A549 (cell line): ENCODE measurements around the gene ZNF407. TPM values are rescaled to one million over a fixed set of nuclear protein-coding genes. Genes with fewer than 3 reads are reported as not detected.

ENCODE experiments used
- ATAC-seq, 2 experiments: fragments of 200-7000 bp in 1 of 2; fragments of >200 bp in 1 of 2; cut with Nextera tagmentation in 1 of 2; cut with Tn5 transposase in 1 of 2; 3 replicates each; pipeline versions ENCODE4 v1.8.0 to v1.9.1; 2018 to 2020; ENCODE audit warnings: mild to moderate bottlenecking in 1 of 2, moderate library complexity in 1 of 2
- CTCF ChIA-PET: fragments of 300-600 bp; sonication (Branson Sonifier 250); formaldehyde crosslinking; extraction: SDS; loops from one replicate; lab custom pipeline; 2021; ENCODE audit warnings: antibody characterized with exemption, inconsistent platforms; lab: Yijun Ruan, JAX
- POLR2A ChIA-PET: fragments of 350-600 bp; formaldehyde crosslinking; extraction: SDS; loops from one replicate; lab custom pipeline; 2021; ENCODE audit warnings: antibody characterized with exemption, inconsistent platforms; lab: Yijun Ruan, JAX
- DNase-seq, 2 experiments: peaks; one replicate each; pipeline versions ENCODE4 v3.0.0 to v3.0.0-alpha.2; 2011 to 2016; ENCODE audit warnings: low read depth in 1 of 2, low spot score in 1 of 2
- FAIRE-seq: peaks from 2 replicates; lab custom pipeline; 2011; peaks lifted over from hg19 to GRCh38; lab: Jason Lieb, UNC
- H3K27ac ChIP-seq, 2 experiments: fragments of >200 bp; sonication (Bioruptor Twin); formaldehyde crosslinking; 3 replicates each; pipeline ENCODE4 v1.5.1; 2016 to 2017
- H3K4me1 ChIP-seq: fragments of >200 bp; sonication (Bioruptor Twin); formaldehyde crosslinking; 3 replicates; pipeline ENCODE4 v1.6.1; 2016
- H3K4me2 ChIP-seq: fragments of >200 bp; sonication (Bioruptor Twin); formaldehyde crosslinking; 3 replicates; pipeline ENCODE4 v1.6.1; 2016
- H3K4me3 ChIP-seq: fragments of >200 bp; sonication (Bioruptor Twin); formaldehyde crosslinking; 3 replicates; pipeline ENCODE4 v1.5.1; 2016
- H3K9me3 ChIP-seq: fragments of >200 bp; sonication (Bioruptor Twin); formaldehyde crosslinking; 3 replicates; pipeline ENCODE4 v1.6.1; 2016
- BCL3 ChIP-seq: fragments of >200 bp; sonication (Bioruptor Twin); formaldehyde crosslinking; IDR thresholded peaks from 3 replicates; pipeline ENCODE4 v1.6.1; 2016
- BHLHE40 ChIP-seq: IDR thresholded peaks from 2 replicates; pipeline ENCODE4 v1.6.1; 2012; ENCODE audit warnings: low read depth, low read length, inconsistent platforms
- CEBPB ChIP-seq, 2 experiments: fragments of >200 bp in 1 of 2; sonication (Bioruptor Twin) in 1 of 2; formaldehyde crosslinking in 1 of 2; IDR thresholded peaks; 2 replicates each; pipeline ENCODE4 v1.6.1; 2012 to 2016
- EHMT2 ChIP-seq: fragments of 200-600 bp; sonication (generic); IDR thresholded peaks from 2 replicates; pipeline ENCODE4 v1.6.1; 2016; ENCODE audit warnings: antibody characterized with exemption, low read depth, mild to moderate bottlenecking, moderate library complexity
- FOSB ChIP-seq: fragments of 250-450 bp; sonication (Bioruptor Pico); IDR thresholded peaks from 2 replicates; pipeline ENCODE4 v1.5.0; 2020; ENCODE audit warnings: mild to moderate bottlenecking, moderate library complexity
- FOSL2 ChIP-seq, 2 experiments: fragments of 450-650 bp in 1 of 2; fragments of >200 bp in 1 of 2; sonication (Bioruptor Twin) in 1 of 2; formaldehyde crosslinking; IDR thresholded peaks; 2 replicates each; pipeline versions ENCODE4 v1.5.0 to v1.6.1; 2016 to 2020; ENCODE audit warnings: mild to moderate bottlenecking in 1 of 2, moderate library complexity in 1 of 2
- HDAC2 ChIP-seq: fragments of 200-600 bp; sonication (generic); IDR thresholded peaks from 2 replicates; pipeline ENCODE4 v1.6.1; 2016
- HOXB13 ChIP-seq: fragments of 250-450 bp; sonication (Bioruptor Pico); IDR thresholded peaks from 2 replicates; pipeline ENCODE4 v1.5.0; 2020; ENCODE audit warnings: low read depth, mild to moderate bottlenecking, moderate library complexity
- JUN ChIP-seq, 2 experiments: fragments of >200 bp; sonication (Bioruptor Twin); formaldehyde crosslinking; IDR thresholded peaks; 2 replicates in 1 of 2; 3 replicates in 1 of 2; pipeline ENCODE4 v1.6.1; 2016 to 2017
- MAFK ChIP-seq: fragments of 450-650 bp; IDR thresholded peaks from 2 replicates; pipeline ENCODE4 v1.6.1; 2014; ENCODE audit not compliant: partially characterized antibody
- MAX ChIP-seq: IDR thresholded peaks from 2 replicates; pipeline ENCODE4 v1.6.1; 2012
- NPAS2 ChIP-seq: fragments of 250-450 bp; sonication (Bioruptor Pico); IDR thresholded peaks from 2 replicates; pipeline ENCODE4 v1.8.0; 2022; ENCODE audit warnings: mild to moderate bottlenecking, moderate library complexity, borderline replicate concordance
- POLR2AphosphoS2 ChIP-seq: conservative IDR thresholded peaks from 2 replicates; pipeline ENCODE4 v1.6.1; 2012; ENCODE audit warnings: low read length, improper control_type of control experiment, inconsistent platforms
- SMC3 ChIP-seq: fragments of >200 bp; sonication (Bioruptor Twin); formaldehyde crosslinking; IDR thresholded peaks from 3 replicates; pipeline ENCODE4 v1.6.1; 2018; ENCODE audit warnings: inconsistent platforms
- TFCP2L1 ChIP-seq: fragments of 250-450 bp; sonication (Bioruptor Pico); IDR thresholded peaks from 2 replicates; pipeline ENCODE4 v1.5.0; 2021; ENCODE audit warnings: mild to moderate bottlenecking
- TP53 ChIP-seq: fragments of 250-450 bp; sonication (Bioruptor Pico); IDR thresholded peaks from 2 replicates; pipeline ENCODE4 v1.5.0; 2021; ENCODE audit warnings: mild to moderate bottlenecking, moderate library complexity
- USF2 ChIP-seq: fragments of 450-650 bp; IDR thresholded peaks from 2 replicates; pipeline ENCODE4 v1.6.1; 2014; ENCODE audit warnings: antibody characterized with exemption
- ZC3H11A ChIP-seq: fragments of 450-650 bp; IDR thresholded peaks from 2 replicates; pipeline ENCODE4 v1.6.1; 2014; ENCODE audit warnings: antibody characterized with exemption, mild to moderate bottlenecking
- ZNF302 ChIP-seq: fragments of 250-450 bp; sonication (Bioruptor Pico); IDR thresholded peaks from 2 replicates; pipeline ENCODE4 v1.9.0; 2021; ENCODE audit warnings: inconsistent platforms, mild to moderate bottlenecking, moderate library complexity
- WGBS: methylation state at CpG from one replicate; pipeline ENCODE4 v1.1.6; 2017; ENCODE audit errors: missing lambda C conversion rate; 5-methylcytosine and 5-hydroxymethylcytosine counted together
- polyA plus RNA-seq, 4 experiments: library from polyadenylated mRNA; depleted of rRNA in 3 of 4; stranded (reverse); fragments of >200 nt; fragmentation: RNase III in 1 of 4; extraction: RNeasy Plus Mini Kit Qiagen cat#74134 plus additional on column Dnase treatment in 1 of 4; gene quantifications; 2 replicates in 3 of 4; 3 replicates in 1 of 4; pipeline ENCODE4 v1.2.3, GENCODE V29; 2011 to 2017
- TF ChIP-seq, protein P1 (sequence below): IDR thresholded peaks from 2 replicates; pipeline ENCODE4 v1.6.1; 2012
- TF ChIP-seq, protein P2 (sequence below): fragments of 150-350 bp; IDR thresholded peaks from 2 replicates; pipeline ENCODE4 v1.6.1; 2014; ENCODE audit warnings: low read depth, mild to moderate bottlenecking, low read length

Gene ZNF407
- polyA plus RNA-seq, 2 of the 4 experiments (the other 2 are of a cell fraction), result 2.5 to 3.0 TPM

GRCh38 chr18:75074196-75075015, 476.7 kb downstream of the ZNF407 start:
- ChIA-PET CTCF (interaction anchor here (1.2 kb wide), 1 partner anchor 33 kb away, joined by 3 read pairs; no protein-coding TSS in a partner anchor), POLR2A (no interaction called here)
- peaks cover 5% of the 10 kb centered on the region; the same call in 1 of the 3 replicates for H3K9me3 ChIP-seq
- 74% methylated on average over 13 of the region's 13 CpGs for WGBS
- H3K27ac ChIP-seq, result no peak overlapping the region
- H3K4me3 ChIP-seq, result no peak overlapping the region
- H3K4me2 ChIP-seq, result no peak overlapping the region
- FAIRE-seq (no peak), DNase-seq (no peak), ATAC-seq (no peak)
- H3K4me1 ChIP-seq, result peaks cover 12% of the 10 kb centered on the region
- TF ChIP-seq FOSB (no peak), MAX (no peak), CEBPB (IDR thresholded peaks at IDR 0.05) (no peak)

- ChIA-PET POLR2A (no interaction called here), CTCF (no interaction called here)
- peaks cover 12% of the 10 kb centered on the region for H3K4me1 ChIP-seq
- ATAC-seq, result no peak
- WGBS, result 39% methylated on average over 3 of the region's 3 CpGs
- no peak for DNase-seq
- peaks cover 5% of the 10 kb centered on the region; the same call in 1 of the 3 replicates for H3K9me3 ChIP-seq
- H3K4me3 ChIP-seq, result no peak overlapping the region
- no peak overlapping the region for H3K4me2 ChIP-seq
- FAIRE-seq, result no peak
- H3K27ac ChIP-seq, result no peak overlapping the region
- no peak for TF ChIP-seq ZNF302 (CRISPR knock-in tag)
- no peak for TF ChIP-seq HOXB13
- TF ChIP-seq TP53, result no peak
- no peak for TF ChIP-seq BHLHE40
- TF ChIP-seq JUN (IDR thresholded peaks at IDR 0.05), result no peak
- no peak for TF ChIP-seq ZC3H11A
- TF ChIP-seq EHMT2, result no peak
- TF ChIP-seq SMC3, result no peak
- TF ChIP-seq BCL3, result no peak
- no peak for TF ChIP-seq NPAS2 (CRISPR knock-in tag)
- no peak for TF ChIP-seq FOSL2 (IDR thresholded peaks at IDR 0.05)
- no peak for TF ChIP-seq FOSL2 (CRISPR knock-in tag; IDR thresholded peaks at IDR 0.05)
- TF ChIP-seq POLR2AphosphoS2, result no peak
- TF ChIP-seq, protein P1, sequence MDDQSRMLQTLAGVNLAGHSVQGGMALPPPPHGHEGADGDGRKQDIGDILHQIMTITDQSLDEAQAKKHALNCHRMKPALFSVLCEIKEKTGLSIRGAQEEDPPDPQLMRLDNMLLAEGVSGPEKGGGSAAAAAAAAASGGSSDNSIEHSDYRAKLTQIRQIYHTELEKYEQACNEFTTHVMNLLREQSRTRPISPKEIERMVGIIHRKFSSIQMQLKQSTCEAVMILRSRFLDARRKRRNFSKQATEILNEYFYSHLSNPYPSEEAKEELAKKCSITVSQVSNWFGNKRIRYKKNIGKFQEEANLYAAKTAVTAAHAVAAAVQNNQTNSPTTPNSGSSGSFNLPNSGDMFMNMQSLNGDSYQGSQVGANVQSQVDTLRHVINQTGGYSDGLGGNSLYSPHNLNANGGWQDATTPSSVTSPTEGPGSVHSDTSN, result no peak
- no peak for TF ChIP-seq TFCP2L1 (CRISPR knock-in tag)
Measured at GRCh38 chr18:75075016-75075305, 477.3 kb downstream of the ZNF407 start.

DNA sequence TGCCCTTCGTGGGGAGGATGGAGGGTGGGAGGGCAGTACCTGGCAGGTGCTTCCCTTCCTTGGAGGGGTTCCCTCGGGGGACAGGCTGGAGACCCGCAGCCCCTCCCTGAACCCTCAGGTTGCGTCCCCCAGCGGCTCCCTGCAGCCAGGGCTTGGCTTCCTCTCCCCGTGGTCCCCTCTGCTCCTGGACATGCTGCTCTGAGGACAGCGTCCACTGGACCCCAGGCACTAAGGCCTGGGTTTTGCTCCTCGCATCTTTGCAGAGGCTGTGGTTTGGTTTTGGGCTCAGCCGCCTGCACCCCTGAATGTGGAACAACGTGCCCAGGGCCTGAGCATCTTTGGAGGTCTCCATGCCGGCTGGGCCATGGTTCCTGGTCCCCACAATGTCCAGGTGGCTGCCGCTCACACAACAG, 477.8 kb downstream of the ZNF407 start:
- no peak for FAIRE-seq
- ChIA-PET POLR2A (no interaction called here), CTCF (no interaction called here)
- Histone ChIP-seq H3K27ac (no peak overlapping the region), H3K4me1 (peaks cover 8% of the 10 kb centered on the region), H3K4me3 (no peak overlapping the region), H3K4me2 (no peak overlapping the region), H3K9me3 (peaks cover 5% of the 10 kb centered on the region; the same call in 1 of the 3 replicates)
- WGBS, result 20% methylated on average over 1 of the region's 12 CpGs
- no peak for TF ChIP-seq HDAC2
- no peak for TF ChIP-seq USF2
- TF ChIP-seq MAFK, result no peak
- TF ChIP-seq, protein P2, sequence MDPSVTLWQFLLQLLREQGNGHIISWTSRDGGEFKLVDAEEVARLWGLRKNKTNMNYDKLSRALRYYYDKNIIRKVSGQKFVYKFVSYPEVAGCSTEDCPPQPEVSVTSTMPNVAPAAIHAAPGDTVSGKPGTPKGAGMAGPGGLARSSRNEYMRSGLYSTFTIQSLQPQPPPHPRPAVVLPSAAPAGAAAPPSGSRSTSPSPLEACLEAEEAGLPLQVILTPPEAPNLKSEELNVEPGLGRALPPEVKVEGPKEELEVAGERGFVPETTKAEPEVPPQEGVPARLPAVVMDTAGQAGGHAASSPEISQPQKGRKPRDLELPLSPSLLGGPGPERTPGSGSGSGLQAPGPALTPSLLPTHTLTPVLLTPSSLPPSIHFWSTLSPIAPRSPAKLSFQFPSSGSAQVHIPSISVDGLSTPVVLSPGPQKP, result no peak
- no peak for DNase-seq
- no peak for ATAC-seq
